ENCODE results near the gene ARMS2.

Gene ARMS2

GRCh38 chr10:122461729-122462532 is 7.5 kb downstream of the ARMS2 start:
- Histone ChIP-seq H3K4me3 (ENCODE audit: low read depth in 1 of 2, low read length in 2 of 2) (peak overlapping the region; percentile 74 to 80), H3K9ac (ENCODE audit: low read depth in 1 of 2, low read length in 2 of 2) (peak overlapping the region; percentile 43 to 47), H3K27ac (ENCODE audit: low read depth, low read length) (no peak overlapping the region), H3K27me3 (ENCODE audit: control insufficient read depth in 1 of 2, insufficient read depth in 2 of 2, low read length in 2 of 2) (peaks cover 16 to 24% of the 10 kb centered on the region in 2 donors), H3K36me3 (ENCODE audit: control insufficient read depth in 1 of 2, insufficient read depth in 2 of 2, low read length in 2 of 2) (no peaks in the 10 kb centered on the region), H3K9me3 (ENCODE audit: control insufficient read depth in 1 of 2, low read length in 2 of 2) (no peaks in the 10 kb centered on the region), H3K4me1 (ENCODE audit: control insufficient read depth in 1 of 2, insufficient read depth in 2 of 2, low read length in 2 of 2) (peaks cover 0 to 14% of the 10 kb centered on the region in 2 donors)

GRCh38 chr10:122462533-122463465 is 8.3 kb downstream of the ARMS2 start:
- Histone ChIP-seq H3K4me1 (ENCODE audit: control insufficient read depth in 1 of 2, insufficient read depth in 2 of 2, low read length in 2 of 2) (peaks cover 0 to 14% of the 10 kb centered on the region in 2 donors), H3K27me3 (ENCODE audit: control insufficient read depth in 1 of 2, insufficient read depth in 2 of 2, low read length in 2 of 2) (peaks cover 15 to 23% of the 10 kb centered on the region in 2 donors), H3K27ac (ENCODE audit: low read depth, low read length) (no peak overlapping the region), H3K4me3 (ENCODE audit: low read depth in 1 of 2, low read length in 2 of 2) (peak overlapping the region; percentile 74 to 80), H3K36me3 (ENCODE audit: control insufficient read depth in 1 of 2, insufficient read depth in 2 of 2, low read length in 2 of 2) (no peaks in the 10 kb centered on the region), H3K9ac (ENCODE audit: low read depth in 1 of 2, low read length in 2 of 2) (peak overlapping the region; percentile 43 to 47), H3K9me3 (ENCODE audit: control insufficient read depth in 1 of 2, low read length in 2 of 2) (no peaks in the 10 kb centered on the region)

GRCh38 chr10:122463466-122464249 is 9.2 kb downstream of the ARMS2 start:
- H3K27me3 ChIP-seq (ENCODE audit: control insufficient read depth in 1 of 2, insufficient read depth in 2 of 2, low read length in 2 of 2), result peaks cover 12 to 16% of the 10 kb centered on the region in 2 donors
- H3K4me3 ChIP-seq (ENCODE audit: low read depth in 1 of 2, low read length in 2 of 2), result peak overlapping the region in 1 of 2 donors; percentile 74
- H3K4me1 ChIP-seq (ENCODE audit: control insufficient read depth in 1 of 2, insufficient read depth in 2 of 2, low read length in 2 of 2), result peaks cover 3 to 14% of the 10 kb centered on the region in 2 donors
- no peak overlapping the region for H3K9ac ChIP-seq (ENCODE audit: low read depth in 1 of 2, low read length in 2 of 2)
- no peak overlapping the region for H3K27ac ChIP-seq (ENCODE audit: low read depth, low read length)
- no peaks in the 10 kb centered on the region for H3K36me3 ChIP-seq (ENCODE audit: control insufficient read depth in 1 of 2, insufficient read depth in 2 of 2, low read length in 2 of 2)
- H3K9me3 ChIP-seq (ENCODE audit: control insufficient read depth in 1 of 2, low read length in 2 of 2), result no peaks in the 10 kb centered on the region

- Histone ChIP-seq H3K27ac (ENCODE audit: low read depth, low read length) (no peak overlapping the region), H3K9me3 (ENCODE audit: control insufficient read depth in 1 of 2, low read length in 2 of 2) (no peaks in the 10 kb centered on the region), H3K4me3 (ENCODE audit: low read depth in 1 of 2, low read length in 2 of 2) (no peak overlapping the region), H3K9ac (ENCODE audit: low read depth in 1 of 2, low read length in 2 of 2) (no peak overlapping the region), H3K27me3 (ENCODE audit: control insufficient read depth in 1 of 2, insufficient read depth in 2 of 2, low read length in 2 of 2) (peaks cover 7 to 13% of the 10 kb centered on the region in 2 donors), H3K4me1 (ENCODE audit: control insufficient read depth in 1 of 2, insufficient read depth in 2 of 2, low read length in 2 of 2) (peaks cover 6 to 14% of the 10 kb centered on the region in 2 donors), H3K36me3 (ENCODE audit: control insufficient read depth in 1 of 2, insufficient read depth in 2 of 2, low read length in 2 of 2) (no peaks in the 10 kb centered on the region)
Observed at GRCh38 chr10:122464250-122464510, 9.7 kb downstream of the ARMS2 start.

- Histone ChIP-seq H3K9me3 (ENCODE audit: control insufficient read depth in 1 of 2, low read length in 2 of 2) (no peaks in the 10 kb centered on the region), H3K9ac (ENCODE audit: low read depth in 1 of 2, low read length in 2 of 2) (no peak overlapping the region), H3K36me3 (ENCODE audit: control insufficient read depth in 1 of 2, insufficient read depth in 2 of 2, low read length in 2 of 2) (no peaks in the 10 kb centered on the region), H3K4me3 (ENCODE audit: low read depth in 1 of 2, low read length in 2 of 2) (no peak overlapping the region), H3K4me1 (ENCODE audit: control insufficient read depth in 1 of 2, insufficient read depth in 2 of 2, low read length in 2 of 2) (peaks cover 6 to 14% of the 10 kb centered on the region in 2 donors), H3K27me3 (ENCODE audit: control insufficient read depth in 1 of 2, insufficient read depth in 2 of 2, low read length in 2 of 2) (peaks cover 6 to 13% of the 10 kb centered on the region in 2 donors), H3K27ac (ENCODE audit: low read depth, low read length) (no peak overlapping the region)
Observed at GRCh38 chr10:122464586-122464985, 10.1 kb downstream of the ARMS2 start.

- Histone ChIP-seq H3K36me3 (ENCODE audit: control insufficient read depth in 1 of 2, insufficient read depth in 2 of 2, low read length in 2 of 2) (no peaks in the 10 kb centered on the region), H3K9me3 (ENCODE audit: control insufficient read depth in 1 of 2, low read length in 2 of 2) (no peaks in the 10 kb centered on the region), H3K4me3 (ENCODE audit: low read depth in 1 of 2, low read length in 2 of 2) (no peak overlapping the region), H3K27me3 (ENCODE audit: control insufficient read depth in 1 of 2, insufficient read depth in 2 of 2, low read length in 2 of 2) (peaks cover 3 to 6% of the 10 kb centered on the region in 2 donors), H3K4me1 (ENCODE audit: control insufficient read depth in 1 of 2, insufficient read depth in 2 of 2, low read length in 2 of 2) (peaks cover 6 to 11% of the 10 kb centered on the region in 2 donors), H3K27ac (ENCODE audit: low read depth, low read length) (no peak overlapping the region), H3K9ac (ENCODE audit: low read depth in 1 of 2, low read length in 2 of 2) (no peak overlapping the region)
Observed at GRCh38 chr10:122465401-122466040, 11.1 kb downstream of the ARMS2 start.

GRCh38 chr10:122466951-122467381 is 12.5 kb downstream of the ARMS2 start:
- Histone ChIP-seq H3K36me3 (ENCODE audit: control insufficient read depth in 1 of 2, insufficient read depth in 2 of 2, low read length in 2 of 2) (no peaks in the 10 kb centered on the region), H3K4me3 (ENCODE audit: low read depth in 1 of 2, low read length in 2 of 2) (no peak overlapping the region), H3K9me3 (ENCODE audit: control insufficient read depth in 1 of 2, low read length in 2 of 2) (no peaks in the 10 kb centered on the region), H3K9ac (ENCODE audit: low read depth in 1 of 2, low read length in 2 of 2) (no peak overlapping the region), H3K27ac (ENCODE audit: low read depth, low read length) (no peak overlapping the region), H3K4me1 (ENCODE audit: control insufficient read depth in 1 of 2, insufficient read depth in 2 of 2, low read length in 2 of 2) (peaks cover 5 to 6% of the 10 kb centered on the region in 2 donors), H3K27me3 (ENCODE audit: control insufficient read depth in 1 of 2, insufficient read depth in 2 of 2, low read length in 2 of 2) (peaks cover 0 to 3% of the 10 kb centered on the region in 2 donors)

GRCh38 chr10:122467701-122468100 is 13.2 kb downstream of the ARMS2 start:
- no peak overlapping the region for H3K27ac ChIP-seq (ENCODE audit: low read depth, low read length)
- no peak overlapping the region for H3K4me3 ChIP-seq (ENCODE audit: low read depth in 1 of 2, low read length in 2 of 2)
- peaks cover 0 to 6% of the 10 kb centered on the region in 2 donors for H3K4me1 ChIP-seq (ENCODE audit: control insufficient read depth in 1 of 2, insufficient read depth in 2 of 2, low read length in 2 of 2)
- H3K27me3 ChIP-seq (ENCODE audit: control insufficient read depth in 1 of 2, insufficient read depth in 2 of 2, low read length in 2 of 2), result peaks cover 0 to 3% of the 10 kb centered on the region in 2 donors
- H3K9ac ChIP-seq (ENCODE audit: low read depth in 1 of 2, low read length in 2 of 2), result no peak overlapping the region
- H3K36me3 ChIP-seq (ENCODE audit: control insufficient read depth in 1 of 2, insufficient read depth in 2 of 2, low read length in 2 of 2), result no peaks in the 10 kb centered on the region
- H3K9me3 ChIP-seq (ENCODE audit: control insufficient read depth in 1 of 2, low read length in 2 of 2), result no peaks in the 10 kb centered on the region

GRCh38 chr10:122468307-122468925 is 14.0 kb downstream of the ARMS2 start:
- H3K9me3 ChIP-seq (ENCODE audit: control insufficient read depth in 1 of 2, low read length in 2 of 2), result no peaks in the 10 kb centered on the region
- no peaks in the 10 kb centered on the region for H3K36me3 ChIP-seq (ENCODE audit: control insufficient read depth in 1 of 2, insufficient read depth in 2 of 2, low read length in 2 of 2)
- H3K4me3 ChIP-seq (ENCODE audit: low read depth in 1 of 2, low read length in 2 of 2), result no peak overlapping the region
- H3K27me3 ChIP-seq (ENCODE audit: control insufficient read depth in 1 of 2, insufficient read depth in 2 of 2, low read length in 2 of 2), result no peaks in the 10 kb centered on the region
- H3K4me1 ChIP-seq (ENCODE audit: control insufficient read depth in 1 of 2, insufficient read depth in 2 of 2, low read length in 2 of 2), result peaks cover 0 to 6% of the 10 kb centered on the region in 2 donors
- H3K9ac ChIP-seq (ENCODE audit: low read depth in 1 of 2, low read length in 2 of 2), result no peak overlapping the region
- no peak overlapping the region for H3K27ac ChIP-seq (ENCODE audit: low read depth, low read length)

Measured in duodenal mucosa (tissue), 2 donors.